ENCODE results near the gene BMPR1B. TPM values are rescaled to one million over a fixed set of nuclear protein-coding genes. Genes with fewer than 3 reads are reported as not detected.

The BMPR1B gene
- 0.20 and 0.22 TPM in 2 replicates for total RNA-seq

GRCh38 chr4:94757192-94758140, at the start of gene BMPR1B:
BMPR1B (plus strand) TSS chr4:94757955; CDS start chr4:95104425, 346,470 bp downstream.
- peak; percentile 50 to 55 for DNase-seq (ENCODE audit: low read depth in 2 of 2)

GRCh38 chr4:94711635-94712034, 46.1 kb upstream of the BMPR1B start:
- DNase-seq (ENCODE audit: low read depth in 2 of 2), result no peak

GRCh38 chr4:94714365-94715160, 43.2 kb upstream of the BMPR1B start:
- DNase-seq (ENCODE audit: low read depth in 2 of 2), result no peak

GRCh38 chr4:94715726-94716125, 42.0 kb upstream of the BMPR1B start:
- DNase-seq (ENCODE audit: low read depth in 2 of 2), result no peak

GRCh38 chr4:94721310-94721709, 36.4 kb upstream of the BMPR1B start:
- DNase-seq (ENCODE audit: low read depth in 2 of 2), result no peak

GRCh38 chr4:94722270-94722669, 35.5 kb upstream of the BMPR1B start:
- no peak for DNase-seq (ENCODE audit: low read depth in 2 of 2)

GRCh38 chr4:94722748-94723147, 35.0 kb upstream of the BMPR1B start:
- DNase-seq (ENCODE audit: low read depth in 2 of 2), result no peak

GRCh38 chr4:94724016-94724790, 33.6 kb upstream of the BMPR1B start:
- DNase-seq (ENCODE audit: low read depth in 2 of 2), result no peak

- no peak for DNase-seq (ENCODE audit: low read depth in 2 of 2)
These were observed 31.1 kb upstream of the BMPR1B start for GRCh38 chr4:94726524-94727123.

- peak in 1 of 2 donors; percentile 23 for DNase-seq (ENCODE audit: low read depth in 2 of 2)
These were observed 29.5 kb upstream of the BMPR1B start for GRCh38 chr4:94728056-94728766.

- DNase-seq (ENCODE audit: low read depth in 2 of 2), result no peak
These were observed 25.4 kb upstream of the BMPR1B start for GRCh38 chr4:94732358-94732698.

- DNase-seq (ENCODE audit: low read depth in 2 of 2), result no peak
These were observed 18.0 kb upstream of the BMPR1B start for GRCh38 chr4:94739741-94740140.

GRCh38 chr4:94741304-94741703, 16.5 kb upstream of the BMPR1B start:
- DNase-seq (ENCODE audit: low read depth in 2 of 2), result no peak

GRCh38 chr4:94743838-94744237, 13.9 kb upstream of the BMPR1B start:
- DNase-seq (ENCODE audit: low read depth in 2 of 2), result no peak

GRCh38 chr4:94744850-94745249, 12.9 kb upstream of the BMPR1B start:
- no peak for DNase-seq (ENCODE audit: low read depth in 2 of 2)

GRCh38 chr4:94746746-94747145, 11.0 kb upstream of the BMPR1B start:
- no peak for DNase-seq (ENCODE audit: low read depth in 2 of 2)

GRCh38 chr4:94758141-94758699, 465 bp downstream of the BMPR1B start:
- peak; percentile 20 to 53 for DNase-seq (ENCODE audit: low read depth in 2 of 2)

- DNase-seq (ENCODE audit: low read depth in 2 of 2), result peak in 1 of 2 donors; percentile 17
These were observed 1.1 kb downstream of the BMPR1B start for GRCh38 chr4:94758700-94759399.

- peak in 1 of 2 donors; percentile 13 for DNase-seq (ENCODE audit: low read depth in 2 of 2)
These were observed 2.0 kb downstream of the BMPR1B start for GRCh38 chr4:94759767-94760211.

- no peak for DNase-seq (ENCODE audit: low read depth in 2 of 2)
These were observed 4.6 kb downstream of the BMPR1B start for GRCh38 chr4:94762326-94762725.

Measured in lung microvascular endothelial cell (primary cell).